DMS53 treated with DMSO at 0.1 percent for 48 hours (cell line): Measurements from ENCODE around the gene NTSR1.

Source experiments
- DNase-seq: peaks from one replicate; lab custom pipeline; 2025; ENCODE audit not compliant: unreplicated experiment; lab: John Stamatoyannopoulos, UW

The NTSR1 gene

GRCh38 chr20:62706857-62707256 is 1.8 kb upstream of the NTSR1 start:
- no peak for DNase-seq

GRCh38 chr20:62707276-62707920 is 1.2 kb upstream of the NTSR1 start:
- no peak for DNase-seq

GRCh38 chr20:62707921-62708521 is 615 bp upstream of the NTSR1 start:
- no peak for DNase-seq

- no peak for DNase-seq
Measured at GRCh38 chr20:62709537-62709905, 885 bp downstream of the NTSR1 start.

- DNase-seq = no peak
Measured at GRCh38 chr20:62710221-62710885, 1.7 kb downstream of the NTSR1 start.

- no peak for DNase-seq
Measured at GRCh38 chr20:62710886-62711702, 2.5 kb downstream of the NTSR1 start.

- no peak for DNase-seq
Measured at GRCh38 chr20:62711703-62712101, 3.1 kb downstream of the NTSR1 start.

- no peak for DNase-seq
Measured at GRCh38 chr20:62712606-62713005, 4.0 kb downstream of the NTSR1 start.

- DNase-seq = no peak
Measured at GRCh38 chr20:62714006-62714405, 5.4 kb downstream of the NTSR1 start.

GRCh38 chr20:62714799-62715198 is 6.2 kb downstream of the NTSR1 start:
- DNase-seq = no peak

GRCh38 chr20:62715201-62715600 is 6.6 kb downstream of the NTSR1 start:
- no peak for DNase-seq

GRCh38 chr20:62716198-62716940 is 7.7 kb downstream of the NTSR1 start:
- no peak for DNase-seq

- DNase-seq = no peak
Measured at GRCh38 chr20:62716941-62717310, 8.3 kb downstream of the NTSR1 start.

GRCh38 chr20:62717933-62718332 is 9.3 kb downstream of the NTSR1 start:
- DNase-seq = no peak

- no peak for DNase-seq
Measured at GRCh38 chr20:62718546-62718945, 9.9 kb downstream of the NTSR1 start.

- no peak for DNase-seq
Measured at GRCh38 chr20:62719250-62719935, 10.8 kb downstream of the NTSR1 start.

GRCh38 chr20:62721511-62722370 is 13.1 kb downstream of the NTSR1 start:
- DNase-seq = no peak

- DNase-seq = no peak
Measured at GRCh38 chr20:62722627-62723026, 14.0 kb downstream of the NTSR1 start.

- DNase-seq = no peak
Measured at GRCh38 chr20:62723351-62723750, 14.7 kb downstream of the NTSR1 start.
